Motor neuron (in vitro differentiated cells): ENCODE results near the gene PLOD3. TPM values are rescaled to one million over a fixed set of nuclear protein-coding genes. Genes with fewer than 3 reads are reported as not detected.
"Not testable (repeated sequence)": the region's sequence is repeated elsewhere in the genome, so short reads cannot be mapped to it uniquely, and the experiment has no call there.

ENCODE experiments used
- ATAC-seq, 8 experiments: fragments of 200-7000 bp; cut with Tn5 transposase; replicated peaks in 6 of 8; 2 replicates each; pipeline ENCODE4 v1.8.0; 2021; ENCODE audit warnings: mild to moderate bottlenecking in 8 of 8, moderate library complexity in 8 of 8
- H3K27ac ChIP-seq, 2 donors: fragments of 250-450 bp; sonication (Bioruptor Pico); 2 replicates each; pipeline ENCODE4 v1.9.0; 2021; ENCODE audit warnings: antibody characterized with exemption in 2 of 2, mild to moderate bottlenecking in 2 of 2, moderate library complexity in 1 of 2
- H3K4me1 ChIP-seq, 2 donors: fragments of 250-450 bp; sonication (Bioruptor Pico); replicated peaks in 1 of 2; 2 replicates each; pipeline ENCODE4 v1.6.1; 2021; ENCODE audit warnings: antibody characterized with exemption in 2 of 2, mild to moderate bottlenecking in 2 of 2, moderate library complexity in 1 of 2
- H3K4me3 ChIP-seq, 5 donors: fragments of 250-450 bp; sonication (Bioruptor Pico); 2 replicates each; pipeline ENCODE4 v1.9.0; 2021; ENCODE audit warnings: antibody characterized with exemption in 5 of 5, mild to moderate bottlenecking in 5 of 5, moderate library complexity in 4 of 5
- WGBS, 10 experiments: fragments of 450-650 bp; shearing (Covaris generic); methylation state at CpG; one replicate each; pipeline ENCODE4 v1.0.0; 2022; 5-methylcytosine and 5-hydroxymethylcytosine counted together
- in situ Hi-C, 9 experiments: fragments of 400-800 bp; cut with MboI; loops; one replicate each; pipeline ENCODE4 v1.15.0; 2021; ENCODE audit warnings: low sequenced_read_pairs in 9 of 9, low pct_unique_long_range_greater_than_20kb in 2 of 9; ENCODE audit not compliant: unreplicated experiment in 9 of 9
- total RNA-seq, 8 experiments: library from RNA; unstranded; fragments of 300-600 nt; gene quantifications; 2 replicates each; pipeline versions ENCODE4 v1.2.3 to v1.2.4, GENCODE V29; 2022

The PLOD3 gene
- total RNA-seq, 8 experiments from 2014 or later, result 10.9 to 97.3 (median 28.1) TPM

GRCh38 chr7:101216860-101217387 is 457 bp downstream of the PLOD3 start:
- WGBS, 10 experiments, result 0 to 2% methylated on average over 6 to 9 of the region's 34 CpGs; no CpG with 5 or more reads in 8 of the 10 experiments
- in situ Hi-C loops, result no loop called here
- ATAC-seq, result peak in 4 of 8 experiments; percentile 8 to 27 (median 21)
- Histone ChIP-seq H3K4me3 (peak overlapping the region; percentile 53 to 81 (median 58)), H3K4me1 (peaks cover 12 to 15% of the 10 kb centered on the region in 2 donors), H3K27ac (peak overlapping the region; percentile 79 to 85)

- in situ Hi-C loops, result no loop called here
- Histone ChIP-seq H3K4me3 (peak overlapping the region; percentile 53 to 81 (median 58)), H3K4me1 (peaks cover 12 to 15% of the 10 kb centered on the region in 2 donors), H3K27ac (peak overlapping the region in 1 of 2 donors; percentile 85)
- peak in 3 of 8 experiments; percentile 1 to 5 (median 3) for ATAC-seq
- 20 to 100% (median 60%) methylated on average over 1 to 9 of the region's 31 CpGs; no CpG with 5 or more reads in 2 of the 10 experiments for WGBS, 10 experiments
Observed at GRCh38 chr7:101216001-101216859, 1.2 kb downstream of the PLOD3 start.

- ATAC-seq, result no peak
- Histone ChIP-seq H3K4me3 (no peak overlapping the region), H3K27ac (no peak overlapping the region), H3K4me1 (peaks cover 5 to 9% of the 10 kb centered on the region in 2 donors)
- no CpG with 5 or more reads among the region's 8 CpGs for WGBS, 10 experiments
- in situ Hi-C loops, result no loop called here
Observed at GRCh38 chr7:101212014-101212413, 5.4 kb downstream of the PLOD3 start.

- WGBS, 10 experiments, result 100% methylated on average over 1 of the region's 24 CpGs; no CpG with 5 or more reads in 9 of the 10 experiments
- ATAC-seq, result no peak
- Histone ChIP-seq H3K4me1 (peaks cover 5 to 6% of the 10 kb centered on the region in 2 donors), H3K27ac (no peak overlapping the region), H3K4me3 (no peak overlapping the region)
- in situ Hi-C loops, result no loop called here
Observed at GRCh38 chr7:101211501-101211900, 5.9 kb downstream of the PLOD3 start.

- Histone ChIP-seq H3K27ac (no peak overlapping the region), H3K4me3 (no peak overlapping the region), H3K4me1 (no peaks in the 10 kb centered on the region)
- in situ Hi-C loops, result no loop called here
- 80 to 100% (median 90%) methylated on average over 1 to 3 of the region's 19 CpGs; no CpG with 5 or more reads in 7 of the 10 experiments for WGBS, 10 experiments
- ATAC-seq, result peak in 1 of 8 experiments; percentile 11
Observed at GRCh38 chr7:101210143-101210542, 7.2 kb downstream of the PLOD3 start.

GRCh38 chr7:101208794-101209193 is 8.6 kb downstream of the PLOD3 start:
- Histone ChIP-seq H3K27ac (no peak overlapping the region), H3K4me1 (no peaks in the 10 kb centered on the region), H3K4me3 (no peak overlapping the region)
- 58 to 100% (median 97%) methylated on average over 1 to 7 of the region's 14 CpGs; no CpG with 5 or more reads in 6 of the 10 experiments for WGBS, 10 experiments
- in situ Hi-C loops, result no loop called here
- no peak for ATAC-seq

- ATAC-seq, result no peak
- H3K4me1 ChIP-seq, result no peaks in the 10 kb centered on the region
- H3K4me3 ChIP-seq, result no peak overlapping the region
- H3K27ac ChIP-seq, result no peak overlapping the region
- in situ Hi-C loops, result no loop called here
- WGBS, 10 experiments, result 80% methylated on average over 1 of the region's 17 CpGs; no CpG with 5 or more reads in 9 of the 10 experiments
Observed at GRCh38 chr7:101207459-101207858, 9.9 kb downstream of the PLOD3 start.

GRCh38 chr7:101206665-101207042 is 10.7 kb downstream of the PLOD3 start:
- WGBS, 10 experiments, result 100% methylated on average over 2 of the region's 19 CpGs; no CpG with 5 or more reads in 8 of the 10 experiments

GRCh38 chr7:101205901-101206664 is 11.3 kb downstream of the PLOD3 start:
- Histone ChIP-seq H3K4me3 (no peak overlapping the region), H3K27ac (no peak overlapping the region), H3K4me1 (peaks cover 0 to 8% of the 10 kb centered on the region in 2 donors)
- in situ Hi-C loops, result no loop called here
- WGBS, 10 experiments, result 50 to 100% (median 80%) methylated on average over 1 to 10 of the region's 32 CpGs; no CpG with 5 or more reads in 3 of the 10 experiments
- no peak for ATAC-seq

More at GRCh38 chr7:101206665-101207042, 10.7 kb downstream of the PLOD3 start:
- Histone ChIP-seq H3K4me3 (no peak overlapping the region), H3K27ac (no peak overlapping the region), H3K4me1 (peaks cover 0 to 5% of the 10 kb centered on the region in 2 donors)
- in situ Hi-C loops, result no loop called here
- peak in 1 of 8 experiments; percentile 15 for ATAC-seq

GRCh38 chr7:101203740-101204738 is 13.3 kb downstream of the PLOD3 start:
- ATAC-seq, H3K4me3 ChIP-seq, H3K27ac ChIP-seq, in situ Hi-C loops: not testable (repeated sequence)
- peaks cover 0 to 15% of the 10 kb centered on the region in 2 donors for H3K4me1 ChIP-seq
- 21 to 100% (median 64%) methylated on average over 1 to 9 of the region's 22 CpGs for WGBS, 10 experiments

GRCh38 chr7:101202603-101202918 is 14.8 kb downstream of the PLOD3 start:
- WGBS, 10 experiments, result 20 to 100% (median 60%) methylated on average over 1 to 3 of the region's 5 CpGs; no CpG with 5 or more reads in 5 of the 10 experiments
- no peak for ATAC-seq
- in situ Hi-C loops, result no loop called here
- Histone ChIP-seq H3K4me3 (no peak overlapping the region), H3K27ac (no peak overlapping the region), H3K4me1 (peaks cover 0 to 15% of the 10 kb centered on the region in 2 donors)
